Neural cell (in vitro differentiated cells): Measurements from ENCODE around the gene USP15. TPM values are rescaled to one million over a fixed set of nuclear protein-coding genes. Genes with fewer than 3 reads are reported as not detected.

Experiments used
- H2AFZ ChIP-seq: fragments of 200-600, 300-800 bp; sonication (generic), shearing (Covaris generic); 2 replicates; pipeline ENCODE4 v1.6.0; 2014; ENCODE audit warnings: low read depth, mild to moderate bottlenecking, antibody characterized with exemption, low read length, moderate library complexity
- H3F3A ChIP-seq: fragments of 200-600 bp; shearing (Covaris generic); 2 replicates; pipeline ENCODE4 v1.6.1; 2016; ENCODE audit warnings: mild to moderate bottlenecking, moderate library complexity, mixed read lengths, antibody characterized with exemption, low read length; ENCODE audit not compliant: insufficient read depth, poor library complexity, severe bottlenecking
- H3K27ac ChIP-seq: fragments of 200-600, 300-800 bp; sonication (generic), shearing (Covaris generic); 2 replicates; pipeline ENCODE4 v1.5.1; 2014; ENCODE audit warnings: mild to moderate bottlenecking, low read length, moderate library complexity
- H3K27me3 ChIP-seq: fragments of 300-800, 200-600 bp; sonication (generic), shearing (Covaris generic); 2 replicates; pipeline ENCODE4 v1.6.0; 2014; ENCODE audit warnings: mild to moderate bottlenecking, low read depth, low read length, moderate library complexity; ENCODE audit not compliant: insufficient read depth
- H3K36me3 ChIP-seq: fragments of 300-800, 200-600 bp; sonication (generic), shearing (Covaris generic); 2 replicates; pipeline ENCODE4 v1.5.1; 2014; ENCODE audit warnings: mild to moderate bottlenecking, antibody characterized with exemption, low read length, moderate library complexity; ENCODE audit not compliant: insufficient read depth
- H3K4me2 ChIP-seq: fragments of 300-800, 200-600 bp; sonication (generic), shearing (Covaris generic); 2 replicates; pipeline ENCODE4 v1.6.0; 2014; ENCODE audit warnings: mild to moderate bottlenecking, low read length
- H3K4me3 ChIP-seq: fragments of 300-800, 200-600 bp; sonication (generic), shearing (Covaris generic); 2 replicates; pipeline ENCODE4 v1.5.1; 2014; ENCODE audit warnings: mild to moderate bottlenecking, low read length, moderate library complexity
- H3K79me2 ChIP-seq: fragments of 200-600 bp; shearing (Covaris generic); replicated peaks from 2 replicates; pipeline ENCODE4 v1.6.0; 2014; ENCODE audit warnings: mild to moderate bottlenecking, low read length, moderate library complexity; ENCODE audit not compliant: insufficient read depth
- H3K9ac ChIP-seq: fragments of 300-800, 200-600 bp; sonication (generic), shearing (Covaris generic); 2 replicates; pipeline ENCODE4 v1.6.1; 2016; ENCODE audit warnings: mild to moderate bottlenecking, low read length, mixed read lengths
- H3K9me2 ChIP-seq: fragments of 200-600 bp; shearing (Covaris generic); 2 replicates; pipeline ENCODE4 v1.6.1; 2016; ENCODE audit warnings: mild to moderate bottlenecking, low read length, mixed read lengths; ENCODE audit not compliant: insufficient read depth
- H3K9me3 ChIP-seq: fragments of 200-600, 300-800 bp; sonication (generic), shearing (Covaris generic); 2 replicates; pipeline ENCODE4 v1.6.1; 2016; ENCODE audit warnings: mild to moderate bottlenecking, mixed run types, low read length, moderate library complexity, mixed read lengths
- H4K20me1 ChIP-seq: fragments of 200-600 bp; shearing (Covaris generic); 2 replicates; pipeline ENCODE4 v1.6.1; 2016; ENCODE audit warnings: mild to moderate bottlenecking, mixed run types; ENCODE audit not compliant: insufficient read depth
- EP300 ChIP-seq: fragments of 450-650 bp; conservative IDR thresholded peaks from 2 replicates; pipeline ENCODE4 v1.6.1; 2014; ENCODE audit warnings: antibody characterized with exemption, mild to moderate bottlenecking, moderate library complexity; ENCODE audit not compliant: poor library complexity, severe bottlenecking
- EZH2 ChIP-seq: fragments of 200-600, 300-800 bp; shearing (Covaris generic), sonication (generic); IDR thresholded peaks from 2 replicates; pipeline ENCODE4 v1.6.1; 2014; ENCODE audit warnings: antibody characterized with exemption, low read length, borderline replicate concordance, mild to moderate bottlenecking; ENCODE audit not compliant: insufficient read depth, poor library complexity, severe bottlenecking
- MXI1 ChIP-seq: fragments of 450-650 bp; conservative IDR thresholded peaks from 2 replicates; pipeline ENCODE4 v1.6.1; 2014; ENCODE audit warnings: antibody characterized with exemption, mild to moderate bottlenecking; ENCODE audit not compliant: poor library complexity, severe bottlenecking
- POLR2AphosphoS5 ChIP-seq: IDR thresholded peaks from 2 replicates; pipeline ENCODE4 v1.6.1; 2012
- RAD21 ChIP-seq: fragments of 450-650 bp; conservative IDR thresholded peaks from 2 replicates; pipeline ENCODE4 v1.6.1; 2014; ENCODE audit warnings: antibody characterized with exemption, mild to moderate bottlenecking, moderate library complexity
- SMC3 ChIP-seq: fragments of 450-650 bp; conservative IDR thresholded peaks from 2 replicates; pipeline ENCODE4 v1.6.1; 2014; ENCODE audit warnings: antibody characterized with exemption, mild to moderate bottlenecking, moderate library complexity; ENCODE audit not compliant: poor library complexity
- TAF1 ChIP-seq: IDR thresholded peaks from 2 replicates; pipeline ENCODE4 v1.6.1; 2012; ENCODE audit warnings: low read depth
- polyA plus RNA-seq: library from polyadenylated mRNA; depleted of rRNA; stranded (reverse); fragments of >200 nt; gene quantifications from 2 replicates; pipeline ENCODE4 v1.2.3, GENCODE V29; 2014
- TF ChIP-seq, protein P1 (sequence below): fragments of 450-650 bp; IDR thresholded peaks from 2 replicates; pipeline ENCODE4 v1.5.1; 2014; ENCODE audit warnings: antibody characterized with exemption, mild to moderate bottlenecking, moderate library complexity; ENCODE audit not compliant: poor library complexity, severe bottlenecking
- TF ChIP-seq, protein P2 (sequence below): IDR thresholded peaks from 2 replicates; pipeline ENCODE4 v1.6.1; 2012; ENCODE audit warnings: borderline replicate concordance

Gene USP15
- polyA plus RNA-seq, 1 donor from 2014 or later, result 113 TPM

- H3K9me3 ChIP-seq, result no peaks in the 10 kb centered on the region
- H3K4me3 ChIP-seq, result no peak overlapping the region
- no peak overlapping the region for H3K9ac ChIP-seq
- H3K4me2 ChIP-seq, result no peak overlapping the region
- H3K27me3 ChIP-seq, result no peaks in the 10 kb centered on the region
- H3K79me2 ChIP-seq, result peaks cover 78% of the 10 kb centered on the region
- no peak overlapping the region for H3K27ac ChIP-seq
- H2AFZ ChIP-seq, result no peak overlapping the region
- peaks cover 5% of the 10 kb centered on the region for H3F3A ChIP-seq
- peaks cover 5% of the 10 kb centered on the region for H4K20me1 ChIP-seq
- TF ChIP-seq TAF1, result no peak
- no peaks in the 10 kb centered on the region for H3K9me2 ChIP-seq
- H3K36me3 ChIP-seq, result no peaks in the 10 kb centered on the region
Observed at GRCh38 chr12:62263966-62264365, 3.8 kb downstream of the USP15 start.

GRCh38 chr12:62264706-62265105 lies 4.5 kb downstream of the USP15 start:
- Histone ChIP-seq H4K20me1 (peaks cover 5% of the 10 kb centered on the region), H3K27me3 (no peaks in the 10 kb centered on the region), H3K4me3 (no peak overlapping the region), H3K79me2 (peaks cover 85% of the 10 kb centered on the region), H3K36me3 (no peaks in the 10 kb centered on the region), H2AFZ (no peak overlapping the region), H3K9ac (no peak overlapping the region), H3K9me3 (no peaks in the 10 kb centered on the region), H3F3A (peaks cover 5% of the 10 kb centered on the region), H3K9me2 (no peaks in the 10 kb centered on the region), H3K27ac (no peak overlapping the region), H3K4me2 (no peak overlapping the region)
- TF ChIP-seq EP300, result no peak
- TF ChIP-seq POLR2AphosphoS5, result no peak
- no peak for TF ChIP-seq TAF1
- TF ChIP-seq, protein P1, sequence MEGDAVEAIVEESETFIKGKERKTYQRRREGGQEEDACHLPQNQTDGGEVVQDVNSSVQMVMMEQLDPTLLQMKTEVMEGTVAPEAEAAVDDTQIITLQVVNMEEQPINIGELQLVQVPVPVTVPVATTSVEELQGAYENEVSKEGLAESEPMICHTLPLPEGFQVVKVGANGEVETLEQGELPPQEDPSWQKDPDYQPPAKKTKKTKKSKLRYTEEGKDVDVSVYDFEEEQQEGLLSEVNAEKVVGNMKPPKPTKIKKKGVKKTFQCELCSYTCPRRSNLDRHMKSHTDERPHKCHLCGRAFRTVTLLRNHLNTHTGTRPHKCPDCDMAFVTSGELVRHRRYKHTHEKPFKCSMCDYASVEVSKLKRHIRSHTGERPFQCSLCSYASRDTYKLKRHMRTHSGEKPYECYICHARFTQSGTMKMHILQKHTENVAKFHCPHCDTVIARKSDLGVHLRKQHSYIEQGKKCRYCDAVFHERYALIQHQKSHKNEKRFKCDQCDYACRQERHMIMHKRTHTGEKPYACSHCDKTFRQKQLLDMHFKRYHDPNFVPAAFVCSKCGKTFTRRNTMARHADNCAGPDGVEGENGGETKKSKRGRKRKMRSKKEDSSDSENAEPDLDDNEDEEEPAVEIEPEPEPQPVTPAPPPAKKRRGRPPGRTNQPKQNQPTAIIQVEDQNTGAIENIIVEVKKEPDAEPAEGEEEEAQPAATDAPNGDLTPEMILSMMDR, result no peak
- TF ChIP-seq MXI1, result no peak
- no peak for TF ChIP-seq RAD21

GRCh38 chr12:62265511-62265910 lies 5.3 kb downstream of the USP15 start:
- no peak overlapping the region for H2AFZ ChIP-seq
- no peak overlapping the region for H3K9ac ChIP-seq
- no peak overlapping the region for H3K4me2 ChIP-seq
- no peak overlapping the region for H3K4me3 ChIP-seq
- H3K79me2 ChIP-seq, result peaks cover 93% of the 10 kb centered on the region
- no peaks in the 10 kb centered on the region for H3K27me3 ChIP-seq
- no peaks in the 10 kb centered on the region for H3K9me2 ChIP-seq
- TF ChIP-seq, protein P2, sequence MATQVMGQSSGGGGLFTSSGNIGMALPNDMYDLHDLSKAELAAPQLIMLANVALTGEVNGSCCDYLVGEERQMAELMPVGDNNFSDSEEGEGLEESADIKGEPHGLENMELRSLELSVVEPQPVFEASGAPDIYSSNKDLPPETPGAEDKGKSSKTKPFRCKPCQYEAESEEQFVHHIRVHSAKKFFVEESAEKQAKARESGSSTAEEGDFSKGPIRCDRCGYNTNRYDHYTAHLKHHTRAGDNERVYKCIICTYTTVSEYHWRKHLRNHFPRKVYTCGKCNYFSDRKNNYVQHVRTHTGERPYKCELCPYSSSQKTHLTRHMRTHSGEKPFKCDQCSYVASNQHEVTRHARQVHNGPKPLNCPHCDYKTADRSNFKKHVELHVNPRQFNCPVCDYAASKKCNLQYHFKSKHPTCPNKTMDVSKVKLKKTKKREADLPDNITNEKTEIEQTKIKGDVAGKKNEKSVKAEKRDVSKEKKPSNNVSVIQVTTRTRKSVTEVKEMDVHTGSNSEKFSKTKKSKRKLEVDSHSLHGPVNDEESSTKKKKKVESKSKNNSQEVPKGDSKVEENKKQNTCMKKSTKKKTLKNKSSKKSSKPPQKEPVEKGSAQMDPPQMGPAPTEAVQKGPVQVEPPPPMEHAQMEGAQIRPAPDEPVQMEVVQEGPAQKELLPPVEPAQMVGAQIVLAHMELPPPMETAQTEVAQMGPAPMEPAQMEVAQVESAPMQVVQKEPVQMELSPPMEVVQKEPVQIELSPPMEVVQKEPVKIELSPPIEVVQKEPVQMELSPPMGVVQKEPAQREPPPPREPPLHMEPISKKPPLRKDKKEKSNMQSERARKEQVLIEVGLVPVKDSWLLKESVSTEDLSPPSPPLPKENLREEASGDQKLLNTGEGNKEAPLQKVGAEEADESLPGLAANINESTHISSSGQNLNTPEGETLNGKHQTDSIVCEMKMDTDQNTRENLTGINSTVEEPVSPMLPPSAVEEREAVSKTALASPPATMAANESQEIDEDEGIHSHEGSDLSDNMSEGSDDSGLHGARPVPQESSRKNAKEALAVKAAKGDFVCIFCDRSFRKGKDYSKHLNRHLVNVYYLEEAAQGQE, result no peak
- TF ChIP-seq POLR2AphosphoS5 (no peak), RAD21 (no peak), EP300 (no peak), SMC3 (no peak), TAF1 (no peak), MXI1 (no peak), EZH2 (no peak)
- TF ChIP-seq, protein P1, result no peak
- H3K36me3 ChIP-seq, result no peaks in the 10 kb centered on the region
- no peak overlapping the region for H3K27ac ChIP-seq
- H4K20me1 ChIP-seq, result peaks cover 5% of the 10 kb centered on the region
- H3K9me3 ChIP-seq, result no peaks in the 10 kb centered on the region
- peaks cover 5% of the 10 kb centered on the region for H3F3A ChIP-seq
